ENCODE measurements around the gene NNMT. TPM values are rescaled to one million over a fixed set of nuclear protein-coding genes. Genes with fewer than 3 reads are reported as not detected.
A peak's percentile ranks its signal among the peaks of the same experiment; 100 is the strongest.

Gene NNMT
- total RNA-seq, 2 donors from 2014 or later = 59.3 to 63.2 TPM

DNA sequence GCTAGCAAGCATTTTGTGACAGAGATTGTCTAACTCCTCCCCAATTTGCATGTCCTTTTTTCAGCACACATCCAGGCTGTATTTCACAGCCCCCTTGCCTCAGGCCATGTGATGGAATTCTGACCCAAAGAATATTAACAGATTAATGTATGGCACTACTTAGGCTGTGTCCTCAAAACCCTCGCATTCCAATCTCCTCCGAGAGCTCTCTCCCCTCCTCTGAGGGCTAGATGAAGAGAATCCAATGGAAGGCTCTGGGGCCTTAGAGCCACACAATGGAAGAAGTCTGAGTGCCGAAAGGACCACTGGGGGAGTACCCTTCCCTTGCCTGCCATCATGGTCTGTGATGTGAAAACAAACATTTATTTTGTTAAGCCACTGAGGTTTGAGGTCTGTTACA is 13.7 kb upstream of the NNMT start:
- TF ChIP-seq, protein P1, sequence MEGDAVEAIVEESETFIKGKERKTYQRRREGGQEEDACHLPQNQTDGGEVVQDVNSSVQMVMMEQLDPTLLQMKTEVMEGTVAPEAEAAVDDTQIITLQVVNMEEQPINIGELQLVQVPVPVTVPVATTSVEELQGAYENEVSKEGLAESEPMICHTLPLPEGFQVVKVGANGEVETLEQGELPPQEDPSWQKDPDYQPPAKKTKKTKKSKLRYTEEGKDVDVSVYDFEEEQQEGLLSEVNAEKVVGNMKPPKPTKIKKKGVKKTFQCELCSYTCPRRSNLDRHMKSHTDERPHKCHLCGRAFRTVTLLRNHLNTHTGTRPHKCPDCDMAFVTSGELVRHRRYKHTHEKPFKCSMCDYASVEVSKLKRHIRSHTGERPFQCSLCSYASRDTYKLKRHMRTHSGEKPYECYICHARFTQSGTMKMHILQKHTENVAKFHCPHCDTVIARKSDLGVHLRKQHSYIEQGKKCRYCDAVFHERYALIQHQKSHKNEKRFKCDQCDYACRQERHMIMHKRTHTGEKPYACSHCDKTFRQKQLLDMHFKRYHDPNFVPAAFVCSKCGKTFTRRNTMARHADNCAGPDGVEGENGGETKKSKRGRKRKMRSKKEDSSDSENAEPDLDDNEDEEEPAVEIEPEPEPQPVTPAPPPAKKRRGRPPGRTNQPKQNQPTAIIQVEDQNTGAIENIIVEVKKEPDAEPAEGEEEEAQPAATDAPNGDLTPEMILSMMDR (IDR thresholded peaks at IDR 0.05) = no peak
- TF ChIP-seq POLR2AphosphoS5 (IDR thresholded peaks at IDR 0.05) = no peak
- TF ChIP-seq POLR2A (IDR thresholded peaks at IDR 0.05) = no peak
- peaks cover 10% of the 10 kb centered on the region for H3K4me1 ChIP-seq (replicated peaks)
- peak overlapping the region in 1 of 2 donors; percentile 77 for H3K27ac ChIP-seq
- intact Hi-C loops (cut with DNase I) = no loop called here
- H3K27me3 ChIP-seq (replicated peaks; ENCODE audit: insufficient read depth) = no peaks in the 10 kb centered on the region
- no peaks in the 10 kb centered on the region for H3K36me3 ChIP-seq
- H3K9me3 ChIP-seq = no peaks in the 10 kb centered on the region
- no peak for DNase-seq (ENCODE audit: low spot score)
- no peak overlapping the region for H3K4me3 ChIP-seq
- WGBS = 94% methylated on average over 3 of the region's 3 CpGs

DNA sequence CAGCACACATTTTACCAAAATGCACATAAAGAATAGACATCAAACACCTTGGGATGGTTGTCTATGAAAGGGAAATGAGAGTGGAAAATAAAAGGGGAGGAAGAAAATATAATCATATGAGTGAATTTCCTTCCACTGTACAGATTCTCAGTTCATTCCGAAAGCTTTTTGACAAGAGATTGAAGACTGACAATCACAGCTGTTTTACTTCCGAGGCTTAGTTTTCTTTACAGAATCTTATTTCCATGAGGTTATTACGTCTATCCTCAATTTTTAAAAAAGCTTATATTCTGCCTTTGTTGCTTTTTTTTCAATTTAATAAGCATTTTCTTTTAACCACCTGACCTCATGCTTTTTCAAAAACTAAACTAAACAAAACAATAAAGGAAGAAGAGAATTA is 12.8 kb upstream of the NNMT start:
- H3K4me1 ChIP-seq (replicated peaks) = peaks cover 14% of the 10 kb centered on the region
- no peak for TF ChIP-seq POLR2AphosphoS5 (IDR thresholded peaks at IDR 0.05)
- TF ChIP-seq POLR2A (IDR thresholded peaks at IDR 0.05) = no peak
- TF ChIP-seq, protein P1 (IDR thresholded peaks at IDR 0.05) = no peak
- DNase-seq (ENCODE audit: low spot score) = no peak
- H3K4me3 ChIP-seq = no peak overlapping the region
- no peak overlapping the region for H3K27ac ChIP-seq
- H3K36me3 ChIP-seq = no peaks in the 10 kb centered on the region
- 92% methylated on average over 3 of the region's 3 CpGs for WGBS
- intact Hi-C loops (cut with DNase I) = no loop called here
- H3K9me3 ChIP-seq = no peaks in the 10 kb centered on the region
- H3K27me3 ChIP-seq (replicated peaks; ENCODE audit: insufficient read depth) = no peaks in the 10 kb centered on the region

DNA sequence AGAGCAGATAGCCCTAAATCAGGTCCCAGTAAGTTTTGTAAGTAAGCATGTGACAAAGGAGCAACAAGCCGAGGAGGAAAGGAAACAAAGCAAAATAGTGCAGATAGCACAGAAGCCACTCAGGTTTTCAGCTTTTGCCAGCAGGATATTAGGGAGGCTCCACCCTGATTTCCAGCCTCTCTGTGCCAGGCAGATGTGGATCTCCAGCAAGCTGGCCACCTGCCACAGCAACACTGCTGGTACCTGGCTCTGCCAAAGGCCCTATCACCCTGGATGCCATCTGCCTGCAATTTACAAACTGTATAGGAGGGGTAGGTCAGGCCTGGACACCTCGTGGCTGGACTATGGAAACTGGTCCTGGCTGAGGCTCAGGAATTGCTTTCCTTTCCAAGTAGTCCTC is 12.2 kb upstream of the NNMT start:
- Histone ChIP-seq H3K27me3 (replicated peaks; ENCODE audit: insufficient read depth) (no peaks in the 10 kb centered on the region), H3K4me1 (replicated peaks) (peaks cover 15% of the 10 kb centered on the region), H3K4me3 (no peak overlapping the region), H3K36me3 (no peaks in the 10 kb centered on the region), H3K9me3 (no peaks in the 10 kb centered on the region), H3K27ac (no peak overlapping the region)
- TF ChIP-seq POLR2A (IDR thresholded peaks at IDR 0.05) = no peak
- TF ChIP-seq POLR2AphosphoS5 (IDR thresholded peaks at IDR 0.05) = no peak
- TF ChIP-seq, protein P1 (IDR thresholded peaks at IDR 0.05) = no peak
- no peak for DNase-seq (ENCODE audit: low spot score)
- intact Hi-C loops (cut with DNase I) = no loop called here
- WGBS = 37% methylated on average over 2 of the region's 2 CpGs

DNA sequence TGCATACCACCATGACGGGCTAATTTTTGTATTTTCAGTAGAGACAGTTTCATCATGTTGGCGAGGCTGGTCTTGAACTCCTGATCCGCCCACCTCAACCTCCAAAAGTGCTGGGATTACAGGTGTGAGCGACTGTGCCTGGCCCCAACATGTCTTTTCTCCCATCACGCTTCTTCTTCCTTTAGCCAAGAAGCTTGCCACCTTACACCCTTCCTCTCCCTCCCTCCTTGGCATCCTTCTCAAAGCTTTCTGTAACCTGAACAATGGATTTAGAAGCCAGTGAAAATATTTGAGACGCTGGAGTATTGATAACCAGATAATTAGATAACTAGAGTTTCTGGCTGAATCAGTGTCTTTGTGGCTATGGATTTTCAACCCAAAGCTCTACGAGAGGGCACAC is 11.3 kb upstream of the NNMT start:
- Histone ChIP-seq H3K4me1 (replicated peaks) (peaks cover 15% of the 10 kb centered on the region), H3K4me3 (no peak overlapping the region), H3K9me3 (no peaks in the 10 kb centered on the region), H3K27ac (no peak overlapping the region), H3K27me3 (replicated peaks; ENCODE audit: insufficient read depth) (no peaks in the 10 kb centered on the region), H3K36me3 (no peaks in the 10 kb centered on the region)
- intact Hi-C loops (cut with DNase I) = no loop called here
- TF ChIP-seq, protein P1 (IDR thresholded peaks at IDR 0.05) = no peak
- no peak for TF ChIP-seq POLR2AphosphoS5 (IDR thresholded peaks at IDR 0.05)
- no peak for TF ChIP-seq POLR2A (IDR thresholded peaks at IDR 0.05)
- 54% methylated on average over 7 of the region's 7 CpGs for WGBS
- DNase-seq (ENCODE audit: low spot score) = no peak

DNA sequence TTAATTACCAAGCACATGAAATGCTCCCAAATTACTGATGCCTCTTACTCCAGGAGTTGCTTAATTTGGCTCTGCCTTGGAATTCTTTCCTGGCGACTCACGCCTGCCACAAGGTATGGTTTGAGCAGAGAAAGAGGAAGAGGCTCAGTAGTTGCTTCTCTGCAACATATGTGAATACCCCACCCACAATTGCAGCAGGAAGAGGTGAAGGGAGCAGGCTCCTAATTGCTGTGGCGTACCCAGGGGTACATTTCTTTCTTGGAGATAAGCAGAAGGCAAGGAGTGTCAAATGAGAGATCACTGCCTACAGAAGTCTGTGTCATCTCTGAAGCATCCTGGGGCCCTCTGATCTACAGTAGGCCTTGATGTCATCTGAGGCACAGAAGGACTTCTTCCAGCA is 10.6 kb upstream of the NNMT start:
- WGBS = 73% methylated on average over 3 of the region's 3 CpGs
- DNase-seq (ENCODE audit: low spot score) = no peak
- Histone ChIP-seq H3K9me3 (no peaks in the 10 kb centered on the region), H3K4me1 (replicated peaks) (peaks cover 12% of the 10 kb centered on the region), H3K27ac (no peak overlapping the region), H3K36me3 (no peaks in the 10 kb centered on the region), H3K27me3 (replicated peaks; ENCODE audit: insufficient read depth) (no peaks in the 10 kb centered on the region), H3K4me3 (no peak overlapping the region)
- TF ChIP-seq, protein P1 (IDR thresholded peaks at IDR 0.05) = no peak
- peak; percentile 8 for TF ChIP-seq POLR2AphosphoS5 (IDR thresholded peaks at IDR 0.05)
- intact Hi-C loops (cut with DNase I) = no loop called here

Data from prostate gland (tissue), 2 donors.